GM15510 (cell line): ENCODE results near the gene TREML2.

Experiments used
- POLR2A ChIP-seq: IDR thresholded peaks from 3 replicates; pipeline ENCODE4 v1.6.1; 2011; ENCODE audit warnings: borderline replicate concordance; ENCODE audit not compliant: insufficient read length; ENCODE audit errors: extremely low read depth

Gene TREML2

GRCh38 chr6:41222045-41222444 is 21.1 kb upstream of the TREML2 start:
- TF ChIP-seq POLR2A: no peak

DNA sequence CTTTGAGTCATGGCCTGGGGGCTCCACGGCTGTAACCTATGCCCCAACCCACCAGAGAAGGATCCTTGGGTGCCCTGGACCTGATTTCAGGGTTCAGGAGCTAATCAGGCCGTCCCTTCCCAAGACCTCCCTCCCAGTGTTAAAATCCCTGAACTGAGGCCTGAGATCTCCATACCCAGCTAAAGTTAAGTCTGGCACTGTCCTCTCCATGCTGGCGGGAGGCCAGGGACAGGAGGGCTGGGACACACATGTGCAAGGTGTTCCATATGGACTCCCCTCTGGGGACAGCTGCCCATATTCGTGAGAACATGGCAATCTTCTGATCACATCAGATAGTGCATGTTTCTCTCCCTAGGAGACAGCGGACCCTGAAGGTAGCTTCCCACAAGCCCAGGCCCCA is 15.7 kb upstream of the TREML2 start:
- TF ChIP-seq POLR2A: no peak

- TF ChIP-seq POLR2A: no peak
These were observed 14.8 kb upstream of the TREML2 start for GRCh38 chr6:41215777-41216176.

DNA sequence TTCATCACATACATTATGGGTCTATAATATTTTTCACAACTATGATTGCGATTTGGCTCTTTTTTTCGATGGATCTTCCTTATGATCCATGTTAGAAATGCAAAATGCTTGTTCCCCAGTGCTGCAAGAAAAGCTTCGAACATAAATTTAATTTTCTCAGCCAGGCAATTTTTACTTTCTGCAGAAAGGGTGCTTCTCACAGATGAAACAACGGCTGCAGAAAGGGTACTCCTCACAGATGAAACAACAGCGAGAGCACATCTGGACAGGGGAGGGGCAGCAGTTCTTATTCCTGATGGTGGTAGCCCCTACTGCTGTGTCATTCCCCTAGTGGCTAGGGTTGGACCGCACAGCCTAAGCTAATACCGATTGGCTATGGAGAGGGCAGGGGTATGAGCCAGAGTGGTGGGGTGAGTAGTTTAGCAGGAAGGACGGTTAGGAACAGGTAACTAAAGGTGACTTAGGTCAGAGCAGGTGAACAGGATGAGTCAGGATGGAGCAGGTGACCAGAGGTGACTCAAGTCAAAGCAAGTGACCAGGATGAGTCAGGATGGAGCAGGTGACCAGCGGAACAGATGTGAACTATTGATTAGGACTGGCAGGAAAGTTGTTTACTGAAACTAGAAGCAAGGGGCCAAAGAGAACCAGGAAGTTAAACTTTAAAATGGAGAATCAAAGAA is 13.8 kb upstream of the TREML2 start:
- TF ChIP-seq POLR2A: no peak

DNA sequence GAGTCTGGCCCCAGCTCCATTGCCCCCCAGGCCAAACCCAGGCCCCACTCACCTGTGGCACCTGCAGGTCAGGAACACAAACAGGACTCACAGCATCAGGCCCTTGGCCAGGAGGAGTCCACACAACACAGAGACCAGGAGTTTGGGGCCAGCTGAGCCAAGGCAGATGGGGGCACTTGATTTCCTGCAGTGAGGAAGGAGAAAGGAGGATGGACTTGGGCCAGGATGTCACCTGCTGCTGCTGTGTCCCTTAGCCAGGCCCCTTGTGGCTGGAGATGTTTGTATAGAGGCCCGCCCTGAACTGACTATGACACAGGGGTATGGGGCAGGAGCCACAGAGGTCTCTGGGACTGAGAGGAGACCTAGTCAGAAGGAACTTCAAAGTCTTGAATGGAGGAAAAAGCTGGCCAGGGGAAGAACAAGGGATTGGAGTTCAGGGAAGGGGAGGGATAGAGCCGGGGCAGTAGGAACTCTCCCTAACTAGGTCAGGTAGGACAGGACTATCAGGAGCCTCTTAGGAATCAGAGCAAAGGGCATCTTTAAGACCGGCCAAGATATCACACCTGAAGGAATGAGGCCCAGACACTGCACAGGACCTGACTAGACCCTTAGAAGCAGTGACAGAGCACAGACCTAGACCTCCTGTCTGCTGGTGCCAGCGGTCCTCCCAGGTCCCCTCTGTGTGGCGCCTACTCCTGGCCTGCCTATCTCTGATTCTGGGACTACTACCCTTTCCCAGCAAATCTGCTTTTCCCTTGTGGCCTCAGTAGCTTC is 8.8 kb upstream of the TREML2 start:
- TF ChIP-seq POLR2A: no peak

DNA sequence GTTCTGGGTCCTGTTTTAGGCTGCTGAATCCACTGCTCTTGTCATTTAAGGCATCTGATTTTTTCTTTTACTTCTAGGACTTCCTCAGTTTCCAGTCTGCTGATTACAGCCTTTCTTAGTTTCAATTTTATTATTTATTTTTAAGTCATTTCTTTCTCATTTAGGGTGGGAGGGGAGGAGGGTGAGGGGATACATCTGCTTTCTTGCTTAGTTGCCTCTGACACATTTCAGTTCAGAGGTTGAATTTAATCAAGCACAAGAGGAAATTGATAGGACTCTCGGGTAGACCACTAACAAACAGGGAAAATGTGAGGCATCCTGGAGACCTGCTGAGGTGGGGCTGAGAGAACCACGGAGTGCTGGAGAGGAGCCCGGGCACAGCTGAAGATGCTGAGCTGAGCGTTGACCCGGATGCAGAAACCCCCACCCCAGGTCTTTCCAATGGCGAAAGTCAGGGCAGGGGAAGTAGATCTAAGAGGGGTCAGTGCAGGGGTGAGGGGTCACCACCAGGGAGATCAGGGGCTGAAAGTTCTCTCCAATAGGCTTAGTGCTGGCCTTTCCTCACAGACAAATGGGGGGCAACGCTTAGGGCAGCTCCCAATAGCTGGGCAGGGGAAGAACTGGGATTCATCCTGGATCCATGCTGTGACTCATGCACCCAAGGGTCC is 7.6 kb upstream of the TREML2 start:
- TF ChIP-seq POLR2A: no peak

DNA sequence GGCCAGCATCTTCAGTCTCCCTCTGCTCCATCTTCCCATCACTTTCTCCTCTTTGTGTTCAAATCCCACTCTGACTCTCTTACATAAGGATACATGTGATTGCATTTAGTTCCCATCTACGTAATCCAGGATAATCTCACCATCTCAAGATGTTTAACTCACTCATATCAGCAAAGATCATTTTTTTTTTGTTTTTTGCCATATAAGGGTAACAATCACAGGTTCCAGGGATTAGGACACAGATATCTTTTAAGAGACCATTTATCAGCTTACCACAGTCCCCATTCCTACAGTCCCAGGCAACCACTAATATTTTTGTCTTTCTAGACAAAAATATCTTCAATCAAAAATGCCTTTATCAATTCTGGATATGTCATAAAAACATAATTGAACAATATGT is 3.2 kb upstream of the TREML2 start:
- no peak for TF ChIP-seq POLR2A

- TF ChIP-seq POLR2A: no peak
These were observed 820 bp upstream of the TREML2 start for GRCh38 chr6:41201764-41202173.

DNA sequence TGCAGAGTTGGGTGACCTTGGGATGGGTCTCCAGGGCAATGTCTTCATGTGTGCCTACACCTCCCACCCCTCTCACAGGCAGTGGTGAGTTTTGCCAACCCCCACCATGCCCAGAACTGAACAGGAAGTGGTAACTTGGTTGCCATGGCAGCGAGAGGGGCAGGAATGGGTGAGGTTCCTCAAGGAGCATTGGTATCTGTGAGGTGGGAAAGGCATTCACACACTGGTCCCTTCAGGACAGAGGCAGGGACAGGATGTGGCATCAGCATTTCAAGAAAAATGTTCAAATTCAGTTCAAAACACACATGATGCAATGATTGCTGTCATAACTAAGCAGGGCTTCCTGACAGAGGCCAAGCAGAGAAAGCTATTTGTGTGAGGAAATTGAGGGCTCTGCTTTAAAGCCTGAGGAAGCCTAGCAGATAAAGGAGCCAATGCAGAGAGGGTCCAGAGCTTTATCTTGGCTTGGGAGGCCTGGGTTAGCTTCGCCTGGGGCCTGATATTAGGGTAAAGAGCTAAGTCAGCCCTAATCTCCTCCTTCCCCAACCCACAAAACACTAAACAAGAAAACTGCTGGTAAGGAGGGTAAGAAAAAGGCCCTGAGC is 551 bp downstream of the TREML2 start:
- TF ChIP-seq POLR2A: no peak

DNA sequence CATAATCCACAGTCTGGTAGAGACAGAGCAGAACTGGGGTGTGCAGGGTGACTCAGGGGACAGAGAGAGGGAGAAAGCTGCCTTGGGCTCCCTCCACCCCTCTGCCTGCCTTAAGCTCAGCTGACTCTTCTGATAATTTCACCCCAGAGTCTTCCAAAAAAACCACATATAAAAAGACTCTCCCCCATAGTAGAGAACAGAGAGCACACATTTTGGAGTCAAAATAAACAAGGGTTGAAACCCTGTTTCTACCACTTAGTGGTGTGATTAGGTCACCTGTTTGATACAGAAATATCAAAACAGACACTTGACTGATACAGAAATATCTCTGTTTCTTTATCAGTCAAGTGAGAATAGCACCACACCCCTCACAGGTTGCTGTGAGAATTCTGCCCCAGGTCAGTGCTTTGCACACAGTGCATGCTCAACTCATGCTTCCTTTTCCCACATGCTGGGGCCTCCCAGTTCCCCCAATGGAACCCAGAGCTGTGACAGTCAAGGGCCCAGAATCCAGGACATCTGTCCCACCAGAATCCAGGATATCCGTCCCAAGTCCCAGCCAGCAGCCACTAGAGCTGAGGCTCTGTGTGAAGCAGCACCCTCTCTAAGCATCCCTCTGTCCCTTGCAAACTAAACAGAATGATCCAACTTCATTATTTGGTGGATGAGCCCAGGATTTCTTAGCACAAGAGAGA is 1.2 kb downstream of the TREML2 start:
- TF ChIP-seq POLR2A: no peak

DNA sequence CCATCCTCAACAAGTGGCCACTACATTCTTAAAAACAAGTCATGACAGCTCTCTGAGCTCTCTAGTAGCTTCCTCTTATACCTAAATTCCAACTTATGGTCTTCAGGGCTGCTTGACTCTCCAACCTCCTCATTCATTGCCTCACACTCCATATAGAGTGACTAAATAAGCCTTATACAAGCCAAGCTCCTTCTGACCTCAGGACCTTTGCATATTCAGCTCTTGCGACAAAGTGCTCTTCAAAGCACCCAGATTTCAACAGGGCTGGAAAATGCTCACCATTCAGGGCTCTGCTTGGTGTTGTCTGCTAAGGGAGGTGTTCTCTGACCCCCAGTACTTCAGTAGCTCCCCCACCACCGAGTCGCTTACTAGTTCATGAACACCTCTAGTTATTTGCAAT is 3.7 kb downstream of the TREML2 start:
- no peak for TF ChIP-seq POLR2A

DNA sequence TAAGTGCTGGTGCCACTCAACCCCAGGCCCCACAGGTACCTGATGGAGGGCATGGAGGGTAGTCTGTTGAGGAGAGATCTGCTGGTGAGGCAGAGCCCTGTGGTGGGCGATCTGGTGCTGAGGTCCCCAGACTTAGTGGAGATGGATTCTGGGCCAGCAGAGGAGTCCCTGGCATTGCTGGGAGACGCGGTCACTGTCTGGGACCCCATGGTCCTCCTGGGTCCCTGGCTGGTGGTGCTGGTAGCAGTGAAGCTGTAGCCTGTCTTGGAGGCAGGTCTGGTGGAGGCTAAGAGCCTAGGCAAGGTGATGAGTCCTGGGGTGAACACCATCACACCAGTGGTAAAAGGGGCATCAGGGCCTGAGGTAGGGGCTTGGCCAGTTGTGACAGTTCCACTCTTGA is 6.6 kb downstream of the TREML2 start:
- TF ChIP-seq POLR2A: no peak

DNA sequence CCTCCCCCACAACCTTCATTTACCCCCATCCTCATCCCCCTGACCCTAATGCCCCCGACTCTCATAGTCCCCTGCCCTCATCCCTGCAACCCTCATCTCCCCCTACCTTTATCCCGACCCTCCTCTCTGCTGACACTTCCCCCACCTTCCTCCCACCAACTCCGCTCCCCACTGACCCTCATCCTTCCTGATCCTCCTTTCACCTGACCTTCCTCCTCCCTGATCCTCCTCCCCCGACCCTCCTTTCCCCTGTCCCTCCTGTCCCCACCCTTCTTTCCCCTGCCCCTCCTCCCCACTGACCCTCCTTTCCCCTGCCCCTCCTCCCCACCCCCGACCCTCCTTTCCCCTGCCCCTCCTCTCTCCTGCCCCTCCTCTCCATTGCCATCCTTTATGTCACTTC is 7.1 kb downstream of the TREML2 start:
- no peak for TF ChIP-seq POLR2A

GRCh38 chr6:41193171-41193734 is 7.7 kb downstream of the TREML2 start:
- TF ChIP-seq POLR2A: no peak
